T-helper 2 cell (primary cell): Measurements from ENCODE around the gene TM4SF4.
A peak's percentile ranks its signal among the peaks of the same experiment; 100 is the strongest.

Source experiments
- DNase-seq, 5 experiments: peaks; one replicate each; pipeline versions ENCODE4 v3.0.0 to v3.0.0-alpha.2; 2012 to 2022

TM4SF4 gene

DNA sequence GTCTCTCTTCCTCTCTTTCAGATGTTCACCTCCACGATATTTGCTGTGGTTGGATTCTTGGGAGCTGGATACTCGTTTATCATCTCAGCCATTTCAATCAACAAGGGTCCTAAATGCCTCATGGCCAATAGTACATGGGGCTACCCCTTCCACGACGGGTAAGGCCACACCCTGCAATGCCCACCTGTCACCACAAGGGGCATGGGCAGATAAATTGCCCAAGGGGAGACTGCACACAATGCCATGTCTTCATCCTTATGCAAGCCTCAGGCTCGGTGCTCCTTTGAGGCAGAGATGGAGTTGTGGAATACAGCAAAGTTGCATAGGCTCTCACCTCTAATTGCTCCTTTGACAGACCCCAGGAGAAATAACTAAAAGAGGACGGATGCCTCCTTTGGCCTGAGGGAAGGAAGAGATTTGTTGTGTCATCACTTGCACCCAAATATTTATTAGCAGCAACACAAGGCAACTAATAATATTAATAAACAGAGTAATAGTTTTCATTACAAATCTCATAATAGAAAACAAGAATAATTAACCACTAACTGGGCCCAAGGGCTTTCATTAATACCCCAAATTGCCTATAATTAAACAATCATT, 13.2 kb downstream of the TM4SF4 start:
- peak in 2 of 5 experiments; percentile 21 to 35 for DNase-seq

DNA sequence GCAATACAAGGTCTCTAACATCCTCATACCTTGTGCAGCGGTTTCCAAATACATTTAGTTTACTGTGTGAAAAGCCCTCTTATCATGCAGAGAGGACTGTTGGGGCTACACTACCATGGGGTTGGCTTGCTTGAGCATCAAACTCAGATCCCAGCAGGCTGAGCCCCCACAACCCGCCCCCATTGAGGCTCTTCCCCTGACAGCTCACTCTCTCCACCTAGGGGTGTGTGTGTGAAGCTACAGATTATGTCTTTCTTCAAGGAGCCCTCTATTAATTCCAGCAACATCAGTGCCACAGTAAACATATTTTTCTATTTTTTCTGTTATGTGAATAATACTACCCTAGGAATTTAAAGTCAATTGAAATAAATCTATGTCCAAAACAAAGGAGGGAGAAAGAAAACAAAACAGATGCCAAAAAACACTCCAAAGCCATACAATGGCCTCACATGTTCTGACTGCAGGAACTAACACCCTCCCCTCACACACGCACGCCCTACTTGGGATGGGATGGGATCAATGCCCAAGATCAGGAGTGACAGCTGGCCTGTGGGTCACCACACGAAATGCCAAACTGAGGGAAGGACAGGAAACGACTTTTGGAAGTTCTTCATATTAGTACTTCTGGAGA, 14.7 kb downstream of the TM4SF4 start:
- DNase-seq, result no peak

DNA sequence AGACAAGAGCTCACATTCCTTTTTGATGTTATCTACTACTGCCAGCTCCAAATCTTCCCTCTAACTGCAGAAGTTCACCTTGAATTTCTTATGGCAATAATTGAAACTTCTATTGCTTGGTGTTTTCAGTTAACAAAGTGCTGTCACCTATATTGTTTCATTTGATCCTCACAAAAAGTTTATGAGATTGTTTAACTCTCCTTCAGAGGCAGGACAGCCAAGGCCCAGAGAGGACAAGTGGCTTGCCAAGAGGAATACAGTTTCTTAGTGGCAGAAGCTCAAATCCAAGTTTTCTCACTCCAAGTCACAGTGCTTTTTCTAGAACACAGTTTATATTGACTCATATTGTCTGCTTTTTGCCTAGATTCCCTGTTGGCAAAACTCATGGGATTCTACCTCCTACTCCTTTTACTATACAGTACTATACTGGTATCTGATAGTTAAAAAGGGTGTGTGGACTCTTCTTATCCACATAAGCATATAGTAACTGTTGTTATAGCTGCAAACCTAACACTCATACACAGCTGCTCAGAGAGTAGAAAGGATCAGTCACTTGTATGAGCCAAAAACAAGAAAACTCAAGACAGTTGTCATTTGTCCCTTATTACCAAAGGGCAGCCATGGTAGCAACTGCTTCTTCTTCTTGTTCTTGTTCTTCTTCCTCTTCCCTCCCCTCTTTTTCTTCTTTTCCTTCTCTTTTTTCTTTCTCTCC, 15.9 kb downstream of the TM4SF4 start:
- no peak for DNase-seq

DNA sequence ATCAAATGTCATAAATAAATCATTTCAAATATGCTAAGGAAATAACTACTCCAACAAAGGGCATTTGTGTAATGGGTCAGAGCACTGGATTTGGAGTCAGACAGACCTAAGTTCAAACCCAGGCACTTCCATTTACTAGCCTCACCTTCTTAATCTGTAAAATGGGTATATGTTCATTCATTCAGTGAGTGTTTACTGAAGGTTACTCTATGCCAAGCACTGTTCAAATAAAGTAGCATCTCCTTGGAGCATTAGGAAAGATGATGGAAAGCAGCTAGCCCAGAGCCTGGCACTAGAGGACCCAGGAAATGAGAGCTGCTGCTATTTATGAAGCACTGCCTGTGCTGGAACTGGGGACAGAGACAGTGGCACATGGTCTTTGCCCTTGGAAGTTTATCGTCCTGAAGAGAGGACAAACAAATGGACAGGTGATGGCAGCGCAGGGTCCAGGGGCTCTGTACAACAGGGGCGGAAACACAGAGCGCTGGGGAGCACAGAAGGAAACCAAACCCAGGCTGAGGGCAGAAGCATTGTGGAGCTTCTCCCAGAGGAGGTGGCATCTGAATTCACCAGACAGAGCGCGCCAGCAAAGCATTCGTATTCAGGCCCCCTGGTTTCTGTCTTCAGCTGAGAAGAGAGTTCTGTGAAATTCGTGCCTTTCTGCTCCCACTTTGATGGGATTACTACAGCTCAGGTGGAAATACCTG, 19.0 kb downstream of the TM4SF4 start:
- DNase-seq, result no peak

DNA sequence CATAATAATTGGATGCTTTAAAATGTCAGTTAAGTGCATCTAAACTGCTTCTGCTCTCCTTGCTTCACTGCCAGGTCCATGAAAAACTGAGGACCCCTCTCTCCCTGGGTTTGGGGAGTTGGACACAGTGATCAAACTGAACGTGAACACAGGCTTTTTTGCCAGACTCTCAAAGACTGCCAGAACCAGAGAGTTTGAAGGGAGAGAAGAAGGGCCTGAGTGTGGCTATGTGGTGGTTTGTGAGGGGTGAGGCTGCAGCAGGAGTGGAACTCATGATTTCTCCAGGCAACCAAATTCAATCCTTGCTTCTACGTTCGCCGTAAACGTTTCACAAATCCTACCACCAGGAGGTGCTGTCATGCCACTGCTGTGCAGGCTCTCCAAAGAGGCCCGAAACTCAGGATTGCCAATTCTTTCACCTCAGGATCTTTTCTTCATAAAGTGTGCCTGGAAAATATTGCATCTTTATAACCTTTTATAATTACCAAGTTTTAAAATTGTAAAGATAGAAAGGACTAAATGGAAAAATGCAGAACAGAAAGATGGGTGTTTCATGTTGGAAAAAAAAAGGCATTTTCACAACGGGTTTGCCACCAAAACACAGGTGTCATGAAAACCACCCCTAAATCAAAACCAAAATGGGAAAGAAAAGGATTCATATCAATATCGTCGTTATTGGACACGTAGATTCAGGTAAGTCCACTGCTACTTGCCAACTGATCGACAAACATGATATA, 19.7 kb downstream of the TM4SF4 start:
- peak in 1 of 5 experiments; percentile 55 for DNase-seq

DNA sequence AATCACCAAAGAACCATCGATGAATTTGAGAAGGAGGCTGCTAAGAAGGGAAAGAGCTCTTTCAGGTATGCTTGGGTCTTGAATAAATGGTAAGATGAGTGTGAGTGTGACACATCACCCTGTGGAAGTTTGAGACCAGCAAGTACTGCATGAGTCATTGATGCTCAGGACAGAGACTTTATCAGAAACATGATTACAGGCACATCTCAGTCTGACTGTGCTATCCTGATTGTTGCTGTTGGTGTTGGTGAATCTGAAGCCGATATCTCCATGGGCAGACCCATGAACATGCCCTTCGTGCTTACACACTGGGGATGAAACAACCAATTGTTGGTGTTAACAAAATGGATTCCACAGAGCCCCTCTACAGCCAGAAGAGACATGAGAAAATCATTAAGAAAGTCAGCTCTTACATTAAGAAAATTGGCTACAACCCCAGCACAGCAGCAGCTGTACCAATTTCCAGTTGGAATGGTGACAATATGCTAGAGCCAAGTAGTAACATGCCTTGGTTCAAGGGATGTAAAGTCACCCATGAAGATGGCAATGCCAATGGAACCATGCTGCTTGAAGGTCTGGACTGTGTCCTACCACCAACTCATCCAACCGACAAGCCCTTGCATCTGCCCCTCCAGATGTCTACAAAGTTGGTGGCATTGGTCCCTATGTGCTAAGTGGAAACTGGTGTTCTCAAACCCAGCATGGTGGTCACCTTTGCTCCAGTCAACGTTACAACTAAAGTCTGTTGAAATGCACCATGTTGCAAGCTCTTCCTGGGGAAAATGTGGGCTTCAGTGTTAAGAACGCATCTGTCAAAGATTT, 20.5 kb downstream of the TM4SF4 start:
- no peak for DNase-seq

DNA sequence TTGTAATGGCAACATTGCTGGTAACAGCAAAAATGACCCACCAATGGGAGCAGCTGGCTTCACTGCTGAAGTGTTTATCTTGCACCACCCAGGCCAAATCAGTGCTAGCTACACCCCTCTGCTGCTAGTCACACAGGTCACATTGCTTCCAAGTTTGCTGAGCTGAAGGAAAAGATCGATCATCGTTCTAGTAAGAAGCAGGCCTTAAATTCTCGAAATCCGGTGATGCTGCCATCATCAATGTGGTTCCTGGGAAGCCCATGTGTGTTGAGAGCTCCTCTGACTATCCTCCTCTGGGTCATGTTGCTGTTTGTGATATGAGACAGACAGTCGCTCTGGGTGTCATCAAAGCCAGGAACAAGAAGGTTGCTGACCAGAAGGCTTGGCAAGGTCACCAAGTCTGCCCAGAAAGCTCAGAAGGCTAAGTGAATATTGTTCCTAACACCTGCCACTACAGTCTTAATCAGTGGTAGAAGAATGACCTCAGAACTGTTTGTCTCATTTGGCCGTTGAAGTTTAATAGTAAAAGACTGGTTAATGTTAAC, 21.2 kb downstream of the TM4SF4 start:
- no peak for DNase-seq

DNA sequence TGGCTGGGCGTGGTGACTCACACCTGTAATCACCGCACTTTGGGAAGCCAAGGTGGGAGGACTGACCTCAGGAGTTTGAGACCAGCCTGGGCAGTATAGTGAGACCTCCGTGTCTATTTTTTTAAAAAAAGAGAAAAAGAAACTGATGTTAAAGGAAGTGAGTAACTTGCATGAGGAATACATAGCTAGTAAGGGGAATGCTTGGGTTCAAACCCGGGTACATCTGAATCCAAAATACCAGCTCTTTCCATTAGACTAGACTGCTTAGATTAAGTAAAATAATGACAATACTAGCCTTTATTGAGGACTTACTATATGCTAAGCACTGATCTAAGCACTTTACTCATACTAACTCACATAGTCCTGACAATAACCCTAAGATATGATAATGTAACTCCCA, 22.4 kb downstream of the TM4SF4 start:
- DNase-seq, result no peak

DNA sequence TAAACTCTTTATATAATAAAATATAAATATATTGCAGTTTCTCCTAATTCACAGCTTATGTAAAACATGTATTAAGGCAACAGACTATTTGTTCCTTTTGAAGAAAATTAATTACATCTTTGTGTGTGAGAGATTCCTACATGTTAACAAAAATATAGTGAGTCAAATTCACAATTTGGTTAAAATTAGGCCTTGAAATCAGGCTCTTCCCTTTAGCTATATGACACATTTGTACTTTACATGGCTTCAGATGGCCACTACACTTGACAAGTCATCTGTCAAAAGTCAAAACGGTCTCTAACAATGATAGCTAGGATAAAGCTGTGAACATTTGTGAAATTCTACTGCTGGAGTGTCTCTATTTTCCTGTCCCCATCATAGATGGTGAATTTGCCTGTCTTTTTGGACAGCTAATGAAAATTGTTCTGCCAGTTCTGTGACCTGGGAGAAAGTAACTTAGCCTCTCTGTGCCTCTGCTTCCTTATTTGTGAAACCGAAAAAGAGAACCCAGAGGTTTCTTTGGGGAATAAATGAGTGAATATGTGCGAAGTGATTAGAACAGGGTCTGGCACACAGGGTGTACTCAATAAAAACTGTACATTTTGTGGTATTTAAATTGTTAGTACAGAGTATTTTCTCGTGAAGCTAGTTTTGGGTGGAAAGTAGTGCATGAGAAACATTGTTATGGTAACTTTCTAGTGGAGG, 23.6 kb downstream of the TM4SF4 start:
- DNase-seq, result no peak

DNA sequence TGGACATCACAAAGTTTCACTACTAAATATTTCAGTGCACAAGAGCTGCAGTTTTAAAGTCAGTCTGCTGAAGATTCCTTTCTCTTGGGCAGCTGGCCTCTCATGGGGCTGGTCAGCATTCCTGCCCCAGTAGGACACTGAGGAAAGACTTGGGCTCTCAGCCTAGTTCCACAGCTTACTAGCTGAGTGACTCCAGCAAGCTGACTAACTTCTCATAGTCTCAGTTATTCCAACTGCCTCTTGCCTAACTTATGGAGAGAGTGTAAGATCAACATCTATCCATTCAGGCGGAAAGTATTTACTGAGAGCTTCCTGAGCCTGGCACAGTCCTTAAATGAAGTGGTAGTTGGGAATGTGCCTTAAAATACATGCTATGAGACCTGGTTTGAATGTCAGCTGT, 27.0 kb downstream of the TM4SF4 start:
- DNase-seq, result no peak

DNA sequence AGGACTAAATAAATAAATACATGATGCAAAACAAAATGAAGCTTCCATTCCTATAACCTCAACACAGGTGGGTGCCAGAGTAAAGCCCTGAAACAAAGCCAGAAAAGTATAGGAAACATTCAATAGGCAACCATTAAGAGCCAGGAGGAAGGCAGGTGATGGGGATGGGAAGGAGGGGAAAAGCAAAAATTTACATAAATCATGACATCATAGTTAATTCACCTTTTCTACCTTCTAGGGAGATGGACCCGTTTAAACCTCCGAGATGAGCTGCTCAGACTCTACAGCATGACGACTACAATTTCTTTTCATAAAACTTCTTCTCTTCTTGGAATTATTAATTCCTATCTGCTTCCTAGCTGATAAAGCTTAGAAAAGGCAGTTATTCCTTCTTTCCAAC, 27.9 kb downstream of the TM4SF4 start:
- DNase-seq, result no peak

DNA sequence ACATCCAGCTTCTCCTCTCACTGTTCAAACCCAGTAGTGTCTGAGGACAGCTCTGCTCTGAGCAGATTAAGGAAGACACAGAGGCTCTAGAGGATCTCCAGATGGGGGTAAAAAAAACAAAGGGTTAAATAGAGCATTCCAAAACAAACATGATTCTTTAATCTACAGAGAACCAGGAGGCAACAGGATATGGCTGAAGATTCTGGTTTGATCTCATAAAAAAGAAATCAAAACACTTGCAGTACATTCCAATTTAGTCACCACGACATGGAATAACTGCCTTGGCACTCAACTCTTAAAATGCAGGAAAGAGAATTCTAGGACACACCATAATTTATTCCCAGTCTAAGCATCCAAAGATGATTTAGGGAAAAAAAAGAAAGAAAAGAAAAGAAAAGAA, 32.0 kb downstream of the TM4SF4 start:
- DNase-seq, result no peak

DNA sequence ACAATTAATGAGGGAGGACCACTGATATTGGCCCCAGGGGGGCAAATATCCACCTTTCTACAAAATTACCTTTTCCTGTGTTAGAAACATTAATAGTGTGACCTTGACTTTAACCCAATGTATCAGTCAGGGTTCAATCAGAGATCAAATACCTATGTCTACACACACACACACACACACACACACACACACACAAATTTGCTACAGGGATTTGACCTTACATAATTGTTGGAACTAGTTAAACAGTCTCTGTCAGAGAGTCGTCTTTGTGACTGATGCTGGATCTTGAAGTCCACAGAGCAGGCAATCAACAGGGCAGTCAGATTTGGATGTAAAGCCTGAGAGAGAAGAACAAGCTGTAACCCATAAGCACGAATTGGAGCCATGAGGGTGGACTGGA, 32.5 kb downstream of the TM4SF4 start:
- no peak for DNase-seq

DNA sequence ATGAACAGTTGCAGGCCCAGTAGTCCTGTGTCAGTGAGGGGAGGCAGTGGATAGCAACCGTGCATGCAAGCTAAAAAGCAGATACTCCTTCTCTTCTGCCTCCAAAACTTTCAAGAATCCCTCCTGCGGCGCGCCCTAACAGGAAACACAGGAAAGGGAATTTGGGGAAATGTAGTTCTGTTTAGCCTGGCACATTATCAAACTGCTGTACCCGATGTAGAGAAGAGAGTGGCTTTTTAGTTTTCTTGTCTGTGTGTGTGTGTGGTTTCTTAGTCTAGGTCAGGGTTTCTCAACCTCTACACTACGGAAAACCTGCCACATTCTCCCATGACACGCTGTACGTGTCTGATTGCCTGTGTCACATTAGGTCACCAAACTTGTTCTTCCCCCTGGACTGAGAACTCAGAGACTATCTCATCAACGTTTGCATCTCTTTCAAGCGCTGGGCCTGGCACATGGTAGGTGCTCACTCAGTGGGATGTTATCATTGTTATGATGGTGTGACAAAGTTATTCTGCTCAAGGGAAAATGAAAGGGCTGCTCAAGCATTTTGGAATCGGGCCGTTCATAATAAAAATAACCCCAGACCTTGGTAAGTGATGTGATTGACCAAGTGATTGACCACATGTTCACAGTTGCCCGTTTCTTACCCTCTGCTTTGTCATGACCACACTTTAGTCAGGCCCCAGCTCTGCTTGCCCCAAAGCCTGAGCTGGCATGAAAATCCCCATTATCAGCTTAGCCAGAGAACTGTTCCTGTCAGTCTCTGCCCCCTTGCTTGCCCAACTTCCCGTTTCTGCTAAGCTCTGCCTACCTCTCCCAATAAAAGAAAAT, 33.2 kb downstream of the TM4SF4 start:
- DNase-seq, result peak in 1 of 5 experiments; percentile 44

DNA sequence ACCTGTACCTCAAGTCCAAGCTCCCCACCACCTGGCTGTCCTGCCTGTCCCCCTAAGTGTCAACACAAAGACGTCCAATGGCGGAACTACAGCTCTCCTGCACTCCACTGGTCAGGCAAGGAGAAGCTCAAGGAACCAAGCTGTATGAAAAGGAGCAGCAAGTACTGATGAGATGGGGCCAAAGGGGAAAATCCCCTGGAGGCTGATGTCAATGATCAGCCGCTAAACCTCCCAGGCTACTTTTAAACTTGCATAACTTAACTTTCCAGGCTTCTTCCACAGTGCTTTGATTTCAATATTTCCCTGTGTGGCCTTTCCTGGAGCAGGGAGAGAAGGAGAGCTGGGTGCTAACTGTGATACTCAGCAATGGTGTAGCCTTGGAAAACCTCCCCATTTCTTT, 35.0 kb downstream of the TM4SF4 start:
- DNase-seq, result no peak

DNA sequence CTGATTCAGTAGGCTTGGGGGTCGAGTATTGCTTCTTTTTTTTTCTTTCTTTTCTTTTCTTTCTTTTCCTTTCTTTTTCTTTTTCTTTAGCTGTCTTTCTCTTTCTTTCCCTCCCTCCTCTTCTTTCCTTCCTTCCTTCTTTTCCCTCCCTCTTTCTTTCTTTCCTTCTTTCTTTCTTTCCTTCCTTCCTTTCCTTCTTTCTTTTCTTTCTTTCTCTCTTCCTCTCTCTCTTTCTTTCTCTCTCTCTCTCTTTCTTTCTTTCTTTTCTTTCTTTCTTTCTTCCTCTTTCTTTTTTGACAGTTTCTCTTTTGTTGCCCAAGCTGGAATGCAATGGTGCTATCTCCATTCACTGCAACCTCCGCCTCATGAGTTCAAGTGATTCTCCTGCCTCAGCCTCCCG, 36.0 kb downstream of the TM4SF4 start:
- no peak for DNase-seq

DNA sequence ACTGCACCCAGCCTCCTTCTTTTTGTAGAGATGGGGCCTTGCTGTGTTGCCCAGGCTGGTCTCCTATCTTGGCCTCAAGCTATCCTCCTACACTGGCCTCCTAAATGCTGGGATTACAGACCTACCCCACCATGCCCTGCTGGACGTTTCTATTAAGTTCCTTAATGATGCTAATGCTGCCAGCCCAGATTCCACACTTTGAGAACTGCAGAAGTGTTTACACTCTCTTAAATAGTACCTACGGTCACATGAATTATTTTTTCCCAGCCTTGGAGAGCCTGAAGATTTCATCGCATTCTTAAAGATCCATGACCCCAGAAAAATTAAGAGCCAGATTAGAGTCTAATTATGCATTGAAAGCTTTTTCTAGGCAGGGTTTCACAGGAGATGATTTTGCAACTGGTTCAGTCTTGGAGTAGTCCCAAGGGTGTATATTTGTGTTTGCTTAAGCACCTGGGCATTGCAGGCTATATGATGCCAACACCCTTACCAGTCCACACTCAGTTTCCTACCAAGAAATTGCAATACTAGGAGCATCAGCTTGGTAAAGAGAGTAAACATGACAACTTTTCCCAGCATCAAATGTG, 36.6 kb downstream of the TM4SF4 start:
- DNase-seq, result no peak

DNA sequence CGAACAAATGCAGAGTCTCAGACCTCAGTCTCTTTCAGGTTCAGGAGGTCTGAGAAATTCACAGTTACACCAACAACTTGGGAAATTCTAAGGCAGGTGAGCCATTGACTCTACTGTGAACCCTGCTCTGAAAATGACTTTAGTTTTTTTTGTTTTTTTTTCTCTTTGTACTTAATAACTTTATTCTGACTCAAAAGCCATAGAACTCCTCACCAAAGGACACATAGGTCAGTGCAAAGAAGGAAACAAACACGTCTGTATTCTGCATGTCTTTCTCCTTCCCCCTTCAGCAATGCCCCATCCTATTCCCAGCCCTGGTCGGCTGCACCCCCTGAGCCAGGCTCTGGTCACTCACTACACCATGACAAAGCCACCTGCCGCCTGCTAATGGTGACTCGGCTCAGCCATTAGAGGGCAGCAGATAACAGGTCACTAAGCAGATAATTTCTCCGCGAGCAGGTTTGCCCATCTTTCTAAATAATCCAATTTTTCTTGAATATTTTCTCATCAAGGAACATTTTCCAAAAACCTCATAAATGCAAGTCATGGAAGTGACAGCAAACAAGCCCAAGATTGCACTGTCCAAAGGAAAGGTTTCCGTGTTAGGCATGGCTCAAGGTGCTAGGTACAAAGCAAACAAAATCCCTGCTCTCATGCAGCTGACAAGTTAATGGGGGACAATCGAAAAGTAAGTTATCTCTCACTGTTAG, 37.7 kb downstream of the TM4SF4 start:
- DNase-seq, result peak in 1 of 5 experiments; percentile 45

DNA sequence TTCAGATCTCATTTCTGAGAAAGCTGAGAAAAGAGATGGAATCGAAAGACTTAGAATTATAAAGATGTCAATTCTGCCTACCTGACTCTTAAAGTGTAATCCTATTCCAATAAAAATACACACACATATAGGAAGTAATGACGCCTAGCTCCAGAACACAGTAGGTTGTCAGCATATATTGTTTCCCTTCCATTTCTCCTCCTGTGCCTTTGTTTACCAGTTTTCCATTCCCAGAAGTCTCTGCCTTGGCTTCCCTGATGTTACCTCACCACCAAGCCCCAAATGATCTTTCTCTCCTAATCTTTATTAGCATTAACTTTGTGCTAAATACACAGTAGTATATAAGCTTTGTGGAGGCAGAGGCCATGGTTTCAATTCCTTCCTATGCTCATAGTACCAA, 40.0 kb downstream of the TM4SF4 start:
- no peak for DNase-seq
